Kidney (tissue), 14 donors: Measurements from ENCODE around the gene OR52N1. TPM values are rescaled to one million over a fixed set of nuclear protein-coding genes. Genes with fewer than 3 reads are reported as not detected.

Experiments used
- DNase-seq, 5 donors: peaks; one replicate each; pipeline ENCODE4 v3.0.0-alpha.2; 2013 to 2020
- FAIRE-seq: peaks from 2 replicates; lab custom pipeline; 2012; peaks lifted over from hg19 to GRCh38; lab: Jason Lieb, UNC
- H3K27ac ChIP-seq, 2 donors: one replicate each; pipeline ENCODE4 v1.7.0; 2013; ENCODE audit warnings: low read depth in 2 of 2, low read length in 2 of 2, inconsistent platforms in 1 of 2
- H3K27me3 ChIP-seq: one replicate; pipeline ENCODE4 v1.7.1; 2013; ENCODE audit warnings: low read length, inconsistent platforms; ENCODE audit not compliant: control insufficient read depth, insufficient read depth
- H3K36me3 ChIP-seq, 3 donors: one replicate each; pipeline versions ENCODE4 v1.7.0 to v1.7.1; 2013; ENCODE audit warnings: low read length in 3 of 3, control low read depth in 1 of 3, inconsistent platforms in 1 of 3; ENCODE audit not compliant: insufficient read depth in 3 of 3, control insufficient read depth in 2 of 3
- H3K4me1 ChIP-seq, 3 donors: one replicate each; pipeline versions ENCODE4 v1.7.0 to v1.7.1; 2013; ENCODE audit warnings: low read length in 3 of 3, inconsistent platforms in 1 of 3, low read depth in 1 of 3; ENCODE audit not compliant: control insufficient read depth in 2 of 3, insufficient read depth in 2 of 3
- H3K4me3 ChIP-seq, 3 donors: one replicate each; pipeline versions ENCODE4 v1.7.0 to v1.8.1; 2013; ENCODE audit warnings: low read length in 3 of 3, control low read depth in 1 of 3, inconsistent platforms in 1 of 3
- H3K9ac ChIP-seq, 3 donors: one replicate each; pipeline versions ENCODE4 v1.7.0 to v1.7.1; 2013; ENCODE audit warnings: low read length in 3 of 3, control low read depth in 1 of 3, inconsistent platforms in 1 of 3
- H3K9me3 ChIP-seq, 3 donors: one replicate each; pipeline versions ENCODE4 v1.7.0 to v1.7.1; 2013; ENCODE audit warnings: low read length in 3 of 3, control low read depth in 1 of 3, inconsistent platforms in 1 of 3; ENCODE audit not compliant: control insufficient read depth in 2 of 3, insufficient read depth in 1 of 3
- CTCF ChIP-seq: IDR thresholded peaks from 3 replicates; pipeline ENCODE4 v1.5.1; 2012; ENCODE audit warnings: mild to moderate bottlenecking, moderate library complexity, borderline replicate concordance; ENCODE audit not compliant: insufficient read depth; ENCODE audit errors: extremely low read depth
- intact Hi-C: fragments of 100-400 bp; cut with DNase I; formaldehyde crosslinking; loops from one replicate; pipeline ENCODE4 v1.11.1; 2022
- polyA plus RNA-seq: library from polyadenylated mRNA; stranded (reverse); fragments of 350-450 nt; fragmentation: Illumina TruSeq; extraction: RNeasy Lipid Tissue Mini Kit (QIAGEN cat#74804); gene quantifications from one replicate; pipeline ENCODE4 v1.2.3, GENCODE V29; 2014; ENCODE audit warnings: low read depth, low replicate concordance; ENCODE audit not compliant: insufficient read depth
- total RNA-seq: library from RNA; stranded (reverse); fragmentation: NEBNext Ultra II Directional; extraction: Animal tissue kit (Norgen Biotek cat#: 25700); gene quantifications from one replicate; pipeline ENCODE4 v1.2.1, GENCODE V29; 2021
- donor health status: control.
- donor health status: control.
- donor health status: control.
- donor health status: control.
- donor health status: control.
- donor health status: DM: yes; HTN: yes; CAD: no.
- donor health status: Normal renal cell carcinoma (clear cell type).

Gene OR52N1
- total and polyA plus RNA-seq, 2 donors from 2014 or later: not detected

GRCh38 chr11:5831196-5831829 is 40.2 kb upstream of the OR52N1 start:
- H3K4me1 ChIP-seq: no peaks in the 10 kb centered on the region
- H3K9me3 ChIP-seq: no peaks in the 10 kb centered on the region
- no peak overlapping the region for H3K9ac ChIP-seq
- no peak for TF ChIP-seq CTCF
- DNase-seq (no peak), FAIRE-seq (no peak)
- intact Hi-C loops: no loop called here
- H3K36me3 ChIP-seq: no peaks in the 10 kb centered on the region
- H3K4me3 ChIP-seq: no peak overlapping the region
- H3K27me3 ChIP-seq: no peaks in the 10 kb centered on the region
- no peak overlapping the region for H3K27ac ChIP-seq

- no peaks in the 10 kb centered on the region for H3K9me3 ChIP-seq
- H3K4me1 ChIP-seq: no peaks in the 10 kb centered on the region
- peak overlapping the region in 1 of 3 donors; percentile 43 for H3K4me3 ChIP-seq
- intact Hi-C loops: no loop called here
- no peak for TF ChIP-seq CTCF
- no peak overlapping the region for H3K27ac ChIP-seq
- DNase-seq: no peak
- no peaks in the 10 kb centered on the region for H3K36me3 ChIP-seq
- no peaks in the 10 kb centered on the region for H3K27me3 ChIP-seq
- FAIRE-seq: no peak
- no peak overlapping the region for H3K9ac ChIP-seq
Observed at GRCh38 chr11:5818245-5818886, 27.3 kb upstream of the OR52N1 start.

GRCh38 chr11:5815534-5815933 is 24.5 kb upstream of the OR52N1 start:
- H3K27ac ChIP-seq: no peak overlapping the region
- intact Hi-C loops: no loop called here
- no peak for TF ChIP-seq CTCF
- H3K4me1 ChIP-seq: no peaks in the 10 kb centered on the region
- H3K27me3 ChIP-seq: no peaks in the 10 kb centered on the region
- H3K36me3 ChIP-seq: no peaks in the 10 kb centered on the region
- H3K9me3 ChIP-seq: no peaks in the 10 kb centered on the region
- no peak for FAIRE-seq
- no peak overlapping the region for H3K4me3 ChIP-seq
- DNase-seq: no peak
- H3K9ac ChIP-seq: no peak overlapping the region
